Pancreas (tissue), 10 donors: Measurements from ENCODE around the gene NR5A2. TPM values are rescaled to one million over a fixed set of nuclear protein-coding genes. Genes with fewer than 3 reads are reported as not detected.
A peak's percentile ranks its signal among the peaks of the same experiment; 100 is the strongest.

Experiments
- ATAC-seq, 4 donors: fragments of 200-7000 bp; cut with Tn5 transposase; one replicate each; pipeline versions ENCODE4 v1.8.0 to v1.9.1; 2020; ENCODE audit warnings: mild to moderate bottlenecking in 4 of 4, moderate library complexity in 4 of 4
- DNase-seq, 6 donors: peaks; one replicate each; pipeline ENCODE4 v3.0.0-alpha.2; 2020
- FAIRE-seq: peaks from 2 replicates; lab custom pipeline; 2012; peaks lifted over from hg19 to GRCh38; lab: Jason Lieb, UNC
- H3K27ac ChIP-seq, 4 donors: fragments of 200-600 bp; sonication (generic); 1 replicate in 3 of 4; 2 replicates in 1 of 4; pipeline versions ENCODE4 v1.5.0 to v1.8.0; 2020
- H3K27me3 ChIP-seq, 4 donors: fragments of 200-600 bp; one replicate each; pipeline ENCODE4 v1.8.0; 2021
- H3K36me3 ChIP-seq, 3 donors: fragments of 200-600 bp; sonication (generic) in 1 of 3; one replicate each; pipeline versions ENCODE4 v1.5.0 to v1.8.0; 2020 to 2021
- H3K4me1 ChIP-seq, 3 donors: fragments of 200-600 bp; one replicate each; pipeline ENCODE4 v1.8.0; 2021
- H3K4me3 ChIP-seq, 4 donors: fragments of 200-600 bp; sonication (generic) in 2 of 4; one replicate each; pipeline versions ENCODE4 v1.5.0 to v1.8.0; 2020 to 2021
- H3K9me3 ChIP-seq, 4 donors: fragments of 200-600 bp; one replicate each; pipeline ENCODE4 v1.8.0; 2021
- WGBS, 2 donors: extraction: QIAGEN DNeasy Blood & Tissue Kit; methylation state at CpG; one replicate each; pipeline ENCODE4 v1.1.7; 2013; 5-methylcytosine and 5-hydroxymethylcytosine counted together
- intact Hi-C, 3 donors: fragments of 100-400 bp; cut with DNase I; formaldehyde crosslinking; loops; one replicate each; pipeline versions ENCODE4 v1.11.1 to v1.14.2; 2022
- polyA plus RNA-seq, 2 donors: library from polyadenylated mRNA; stranded (reverse); fragments of 200-250 nt; gene quantifications; one replicate each; pipeline ENCODE4 v1.2.3, GENCODE V29; 2013
- total RNA-seq, 6 donors: library from RNA; stranded (reverse); fragmentation: NEBNext Ultra II Directional in 4 of 6; extraction: Animal tissue kit (Norgen Biotek cat#: 25700) in 4 of 6; gene quantifications; one replicate each; pipeline versions ENCODE4 v1.2.1 to v1.2.4, GENCODE V29; 2021 to 2023
- TF ChIP-seq, protein P1 (sequence below), 4 donors: fragments of 200-600 bp; sonication (generic) in 3 of 4; IDR thresholded peaks; one replicate each; pipeline versions ENCODE4 v1.5.0 to v1.8.0; 2021; ENCODE audit warnings: antibody characterized with exemption in 4 of 4
- donor health status: healthy with polysubstance abuse.
- donor health status: DM: no; HTN: no; CAD: no; lungs with moderate emphysema.
- donor health status: DM: no; HTN: no; CAD: no.
- donor health status: control.
- donor health status: control.
- donor health status: Bipolar disorder and iron deficiency.
- donor health status: DM: yes; HTN: yes; CAD: no.
- donor health status: DM: no; HTN: no; CAD: no.
- donor health status: DM: no; HTN: no; CAD: no.
- donor health status: DM: yes; HTN: yes; CAD: no.

Gene NR5A2
- total and polyA plus RNA-seq, 8 donors = 28.3 to 114 (median 82.5) TPM

DNA sequence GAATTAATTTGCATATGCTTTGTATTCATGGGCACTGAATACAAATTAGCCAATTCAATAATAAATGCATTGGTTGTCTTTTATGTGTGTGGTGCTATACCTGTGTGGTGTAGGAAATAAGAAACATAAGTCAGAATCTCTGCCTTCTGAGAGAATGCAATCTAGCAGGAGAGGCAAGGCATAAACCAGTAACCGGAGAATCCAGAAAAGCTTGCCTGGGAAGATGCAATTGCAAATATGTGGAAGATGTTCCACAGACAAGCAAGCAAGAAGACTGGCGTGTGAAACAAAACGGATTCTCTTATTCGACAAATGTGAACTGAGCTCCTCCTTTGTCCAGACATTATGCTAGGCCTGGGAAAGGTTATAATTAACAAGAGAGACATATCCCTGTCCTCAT, 134.3 kb downstream of the NR5A2 start:
- Histone ChIP-seq H3K4me3 (no peak overlapping the region), H3K27ac (no peak overlapping the region), H3K27me3 (no peaks in the 10 kb centered on the region), H3K4me1 (peaks cover 3 to 7% (median 6%) of the 10 kb centered on the region in 3 donors), H3K9me3 (no peaks in the 10 kb centered on the region), H3K36me3 (peaks cover 0 to 31% (median 0%) of the 10 kb centered on the region in 3 donors)
- FAIRE-seq (no peak), ATAC-seq (no peak), DNase-seq (no peak)
- 87 to 90% methylated on average over 4 of the region's 4 CpGs for WGBS, 2 donors
- intact Hi-C loops = no loop called here
- TF ChIP-seq, protein P1, sequence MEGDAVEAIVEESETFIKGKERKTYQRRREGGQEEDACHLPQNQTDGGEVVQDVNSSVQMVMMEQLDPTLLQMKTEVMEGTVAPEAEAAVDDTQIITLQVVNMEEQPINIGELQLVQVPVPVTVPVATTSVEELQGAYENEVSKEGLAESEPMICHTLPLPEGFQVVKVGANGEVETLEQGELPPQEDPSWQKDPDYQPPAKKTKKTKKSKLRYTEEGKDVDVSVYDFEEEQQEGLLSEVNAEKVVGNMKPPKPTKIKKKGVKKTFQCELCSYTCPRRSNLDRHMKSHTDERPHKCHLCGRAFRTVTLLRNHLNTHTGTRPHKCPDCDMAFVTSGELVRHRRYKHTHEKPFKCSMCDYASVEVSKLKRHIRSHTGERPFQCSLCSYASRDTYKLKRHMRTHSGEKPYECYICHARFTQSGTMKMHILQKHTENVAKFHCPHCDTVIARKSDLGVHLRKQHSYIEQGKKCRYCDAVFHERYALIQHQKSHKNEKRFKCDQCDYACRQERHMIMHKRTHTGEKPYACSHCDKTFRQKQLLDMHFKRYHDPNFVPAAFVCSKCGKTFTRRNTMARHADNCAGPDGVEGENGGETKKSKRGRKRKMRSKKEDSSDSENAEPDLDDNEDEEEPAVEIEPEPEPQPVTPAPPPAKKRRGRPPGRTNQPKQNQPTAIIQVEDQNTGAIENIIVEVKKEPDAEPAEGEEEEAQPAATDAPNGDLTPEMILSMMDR (IDR thresholded peaks at IDR 0.05) = no peak

DNA sequence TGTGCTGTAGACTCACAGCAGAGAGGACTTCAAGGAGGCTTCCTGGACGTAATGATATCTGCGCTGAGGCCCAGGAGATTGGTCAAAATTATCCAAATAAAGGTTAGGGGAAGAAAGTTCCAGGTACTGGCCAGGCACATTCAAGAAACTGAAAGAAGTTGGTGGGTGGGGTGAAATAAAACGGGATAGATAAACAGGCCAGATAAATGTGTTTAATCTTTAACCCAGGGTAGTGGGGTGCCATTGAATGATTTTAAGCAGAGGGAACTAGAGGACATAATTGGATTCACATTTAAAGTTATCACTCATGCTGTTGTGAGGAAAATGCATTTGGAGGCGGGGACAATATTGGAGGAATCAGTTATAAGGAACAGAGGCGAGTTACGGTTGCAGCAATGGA, 134.7 kb downstream of the NR5A2 start:
- no peak overlapping the region for H3K4me3 ChIP-seq
- H3K4me1 ChIP-seq = peaks cover 3 to 7% (median 5%) of the 10 kb centered on the region in 3 donors
- TF ChIP-seq, protein P1 (IDR thresholded peaks at IDR 0.05) = no peak
- peak in 1 of 4 donors; percentile 17 for ATAC-seq
- FAIRE-seq = no peak
- H3K9me3 ChIP-seq = no peaks in the 10 kb centered on the region
- no peaks in the 10 kb centered on the region for H3K27me3 ChIP-seq
- H3K36me3 ChIP-seq = peaks cover 0 to 31% (median 0%) of the 10 kb centered on the region in 3 donors
- DNase-seq = no peak
- WGBS, 2 donors = 66 to 72% methylated on average over 6 of the region's 6 CpGs
- no peak overlapping the region for H3K27ac ChIP-seq
- intact Hi-C loops = no loop called here

DNA sequence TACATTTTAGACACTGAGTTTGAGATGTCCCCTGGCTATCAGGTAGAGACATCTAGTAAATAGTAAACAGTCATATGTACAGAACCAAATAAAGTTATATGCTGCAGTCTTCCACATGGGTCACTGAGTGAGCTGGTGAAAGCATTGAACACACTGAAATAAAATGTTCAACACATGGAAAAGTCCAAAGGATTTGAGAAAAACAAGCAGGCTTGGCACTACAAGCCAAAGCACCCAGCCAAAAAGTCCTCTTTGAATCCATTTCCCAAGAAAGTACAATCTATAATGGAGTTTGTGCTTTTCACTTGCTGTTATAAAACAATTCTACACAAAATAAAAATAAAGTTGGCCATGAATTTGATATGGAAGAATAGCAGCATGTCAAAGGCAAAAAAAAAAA, 135.4 kb downstream of the NR5A2 start:
- TF ChIP-seq, protein P1 (IDR thresholded peaks at IDR 0.05) = no peak
- DNase-seq (no peak), FAIRE-seq (no peak), ATAC-seq (peak in 1 of 4 donors; percentile 6)
- peaks cover 3 to 7% (median 6%) of the 10 kb centered on the region in 3 donors for H3K4me1 ChIP-seq
- H3K4me3 ChIP-seq = no peak overlapping the region
- no peaks in the 10 kb centered on the region for H3K9me3 ChIP-seq
- intact Hi-C loops = no loop called here
- no peak overlapping the region for H3K27ac ChIP-seq
- H3K27me3 ChIP-seq = no peaks in the 10 kb centered on the region
- peaks cover 0 to 31% (median 0%) of the 10 kb centered on the region in 3 donors for H3K36me3 ChIP-seq

DNA sequence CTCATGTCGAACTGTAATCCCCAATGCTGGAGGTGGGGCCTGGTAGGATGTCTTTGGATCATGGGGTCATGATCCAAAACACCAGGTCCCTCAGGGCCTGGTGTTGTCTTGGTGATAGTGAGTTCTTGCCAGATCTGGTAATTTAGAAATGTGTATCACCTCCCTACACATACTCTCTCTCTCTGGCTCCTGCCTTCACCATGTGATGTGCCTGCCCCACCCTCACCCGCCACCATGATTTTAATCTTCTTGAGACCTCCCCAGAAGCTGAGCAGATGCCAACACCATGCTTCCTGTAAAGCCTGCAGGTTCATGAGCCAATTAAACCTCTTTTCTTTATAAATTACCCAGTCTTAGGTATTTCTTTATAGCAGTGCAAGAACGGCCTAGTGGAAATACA, 136.4 kb downstream of the NR5A2 start:
- Histone ChIP-seq H3K27ac (no peak overlapping the region), H3K36me3 (peaks cover 0 to 31% (median 0%) of the 10 kb centered on the region in 3 donors), H3K4me1 (peaks cover 7 to 13% (median 13%) of the 10 kb centered on the region in 3 donors), H3K4me3 (no peak overlapping the region), H3K27me3 (no peaks in the 10 kb centered on the region), H3K9me3 (no peaks in the 10 kb centered on the region)
- FAIRE-seq (no peak), ATAC-seq (peak in 1 of 4 donors; percentile 11), DNase-seq (no peak)
- intact Hi-C loops = no loop called here
- 87 to 90% methylated on average over 3 of the region's 3 CpGs for WGBS, 2 donors
- TF ChIP-seq, protein P1 (IDR thresholded peaks at IDR 0.05) = no peak

DNA sequence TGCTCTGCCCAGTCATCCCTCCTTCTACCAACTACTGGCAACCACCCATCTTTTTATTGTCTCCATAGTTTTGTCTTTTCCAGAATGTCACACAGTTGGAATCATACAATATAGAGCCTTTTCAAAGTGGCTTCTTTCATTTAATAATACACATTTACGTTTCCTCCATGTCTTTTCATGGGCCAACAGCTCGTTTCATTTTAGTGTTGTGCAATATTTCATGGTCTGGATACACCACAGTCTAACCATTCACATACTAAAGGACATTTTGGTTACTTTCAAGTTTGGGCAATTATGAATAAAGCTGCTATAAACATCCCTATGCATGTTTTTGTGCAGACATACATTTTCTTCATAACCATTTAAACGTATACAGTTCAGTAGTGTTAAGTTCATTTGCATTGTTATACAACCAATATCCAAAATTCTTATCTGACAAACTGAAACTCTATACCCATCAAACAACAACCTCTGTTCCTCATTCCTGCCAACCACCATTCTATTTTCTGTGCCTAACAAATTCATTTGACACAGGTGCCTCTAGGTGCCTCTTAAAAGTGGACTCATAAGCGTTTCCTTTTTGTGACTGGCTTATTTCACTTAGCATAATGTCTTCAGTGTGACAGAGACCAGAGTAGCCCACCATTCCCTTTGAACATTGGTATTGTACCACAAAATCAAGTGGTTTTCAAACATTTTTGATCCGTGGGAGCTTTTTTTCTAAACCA, 138.1 kb downstream of the NR5A2 start:
- ATAC-seq (no peak), DNase-seq (no peak), FAIRE-seq (no peak)
- Histone ChIP-seq H3K27me3 (no peaks in the 10 kb centered on the region), H3K9me3 (no peaks in the 10 kb centered on the region), H3K4me3 (no peak overlapping the region), H3K36me3 (peaks cover 0 to 23% (median 0%) of the 10 kb centered on the region in 3 donors), H3K27ac (no peak overlapping the region), H3K4me1 (peaks cover 11 to 14% (median 14%) of the 10 kb centered on the region in 3 donors)
- WGBS, 2 donors = 75 to 76% methylated on average over 5 of the region's 5 CpGs
- intact Hi-C loops = no loop called here
- TF ChIP-seq, protein P1 (IDR thresholded peaks at IDR 0.05) = no peak
